Fibroblast of lung (primary cell): ENCODE results near the gene DHX32. TPM values are rescaled to one million over a fixed set of nuclear protein-coding genes. Genes with fewer than 3 reads are reported as not detected.

Experiments used
- DNase-seq, 2 donors: peaks; one replicate each; pipeline versions ENCODE4 v3.0.0 to v3.0.0-alpha.2; 2010; ENCODE audit warnings: low read depth in 2 of 2
- H2AFZ ChIP-seq: 2 replicates; pipeline ENCODE4 v1.5.1; 2012; ENCODE audit warnings: low read length, control low read depth, inconsistent platforms
- H3K27ac ChIP-seq: 2 replicates; pipeline ENCODE4 v1.5.1; 2011; ENCODE audit warnings: low read length, control low read depth; ENCODE audit not compliant: insufficient read depth
- H3K27me3 ChIP-seq: 2 replicates; pipeline ENCODE4 v1.5.1; 2011; ENCODE audit warnings: mild to moderate bottlenecking, low read length; ENCODE audit not compliant: control insufficient read depth, insufficient read depth
- H3K36me3 ChIP-seq: 2 replicates; pipeline ENCODE4 v1.5.1; 2011; ENCODE audit warnings: low read length; ENCODE audit not compliant: control insufficient read depth, insufficient read depth
- H3K4me1 ChIP-seq: 2 replicates; pipeline ENCODE4 v1.5.1; 2011; ENCODE audit warnings: low read length; ENCODE audit not compliant: control insufficient read depth, insufficient read depth; ENCODE audit errors: extremely low read depth
- H3K4me2 ChIP-seq: 2 replicates; pipeline ENCODE4 v1.5.1; 2011; ENCODE audit warnings: low read length, control low read depth; ENCODE audit not compliant: insufficient read depth; ENCODE audit errors: extremely low read depth
- H3K4me3 ChIP-seq, 4 experiments: fragments of 200-600 bp in 1 of 4; sonication (generic) in 1 of 4; replicated peaks in 1 of 4; 2 replicates each; pipeline ENCODE4 v1.5.1; 2011 to 2016; ENCODE audit warnings: low read length in 4 of 4, low read depth in 3 of 4, mild to moderate bottlenecking in 3 of 4, control low read depth in 2 of 4, inconsistent platforms in 1 of 4, mixed read lengths in 1 of 4; ENCODE audit not compliant: insufficient read depth in 1 of 4; ENCODE audit errors: control extremely low read depth in 1 of 4
- H3K79me2 ChIP-seq: 2 replicates; pipeline ENCODE4 v1.5.1; 2012; ENCODE audit warnings: mild to moderate bottlenecking, low read length, inconsistent platforms; ENCODE audit not compliant: control insufficient read depth, insufficient read depth
- H3K9ac ChIP-seq: 2 replicates; pipeline ENCODE4 v1.5.1; 2011; ENCODE audit warnings: mild to moderate bottlenecking, low read length, control low read depth; ENCODE audit not compliant: insufficient read depth
- H3K9me3 ChIP-seq: 2 replicates; pipeline ENCODE4 v1.5.1; 2012; ENCODE audit warnings: low read depth, low read length; ENCODE audit not compliant: control insufficient read depth, insufficient read depth
- H4K20me1 ChIP-seq: 2 replicates; pipeline ENCODE4 v1.5.1; 2011; ENCODE audit warnings: low read length; ENCODE audit not compliant: control insufficient read depth, insufficient read depth; ENCODE audit errors: extremely low read depth
- CTCF ChIP-seq, 2 donors: IDR thresholded peaks in 1 of 2; conservative IDR thresholded peaks in 1 of 2; 1 replicate in 1 of 2; 2 replicates in 1 of 2; pipeline ENCODE4 v1.5.1; 2011 to 2012; ENCODE audit warnings: low read length in 2 of 2, control low read depth in 1 of 2, inconsistent platforms in 1 of 2, low read depth in 1 of 2, mild to moderate bottlenecking in 1 of 2
- EZH2 ChIP-seq: IDR thresholded peaks from 2 replicates; pipeline ENCODE4 v1.5.1; 2012; ENCODE audit warnings: low read length, control low read depth, mild to moderate bottlenecking; ENCODE audit errors: missing control alignments
- polyA plus RNA-seq, 2 donors: library from polyadenylated mRNA; depleted of rRNA in 1 of 2; stranded (reverse) in 1 of 2; unstranded in 1 of 2; fragments of >200 nt; gene quantifications; 2 replicates each; pipeline ENCODE4 v1.2.1, GENCODE V29; 2011 to 2012; ENCODE audit warnings: missing spikeins in 1 of 2
- total RNA-seq: library from RNA; depleted of rRNA; stranded (reverse); fragments of >200 nt; gene quantifications from 2 replicates; pipeline ENCODE4 v1.2.1, GENCODE V29; 2014

Gene DHX32
- total and polyA plus RNA-seq, 2 donors (not counting 1 experiment from before 2014, with no cell fraction given) = 31.1 to 33.7 TPM

DNA sequence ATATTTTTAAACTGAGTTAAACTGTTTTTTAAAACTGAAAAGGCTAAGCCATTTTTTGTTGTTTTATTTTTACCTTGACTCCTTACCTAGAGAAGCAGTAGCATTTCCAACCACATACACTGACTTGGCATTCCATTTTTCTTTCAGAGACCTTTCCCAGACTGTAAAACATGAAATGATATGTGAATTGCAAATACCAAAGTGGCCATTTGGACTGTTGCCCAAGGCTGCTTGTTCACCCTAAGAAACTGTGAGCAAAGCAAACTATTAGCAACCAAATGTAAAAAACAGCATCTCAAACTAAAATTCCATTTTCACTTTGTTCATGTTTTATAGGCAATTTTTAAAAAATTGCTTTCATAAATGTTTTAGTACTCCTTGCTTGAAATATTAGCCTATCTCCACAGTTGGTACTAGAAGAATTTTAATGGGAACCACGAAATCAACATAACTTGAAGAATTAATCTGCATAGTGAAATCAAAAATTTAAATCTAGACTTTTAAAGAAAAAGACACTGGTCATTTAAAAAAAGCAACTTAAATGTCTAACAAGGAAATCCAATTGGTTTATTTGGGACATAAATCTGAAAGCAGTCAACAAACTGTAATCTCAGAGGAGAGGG lies 68.9 kb downstream of the DHX32 start:
- peaks cover 2% of the 10 kb centered on the region for H3K36me3 ChIP-seq

DNA sequence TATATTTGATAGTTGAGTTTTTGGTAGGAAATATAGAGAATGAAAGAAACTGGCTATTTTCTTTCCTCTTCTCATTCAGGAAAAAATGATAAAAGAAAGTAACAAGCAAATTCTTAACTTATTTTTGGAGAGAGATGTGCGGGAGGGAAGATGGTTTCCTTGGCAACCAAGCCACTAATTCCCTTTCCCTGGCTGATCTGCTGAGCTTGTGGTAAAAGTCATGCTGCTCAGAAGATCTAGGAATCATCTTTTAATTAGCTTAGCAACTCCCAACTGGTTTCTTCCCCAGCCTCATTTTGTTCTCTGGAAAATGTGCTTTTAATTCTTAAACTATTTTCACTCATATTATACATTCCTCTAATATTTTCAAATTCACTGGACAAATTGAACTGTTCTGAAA lies 69.8 kb downstream of the DHX32 start:
- Histone ChIP-seq H3K4me2 (no peak overlapping the region), H3K9ac (no peak overlapping the region), H3K4me3 (no peak overlapping the region), H2AFZ (no peak overlapping the region), H3K4me1 (no peaks in the 10 kb centered on the region), H3K9me3 (no peaks in the 10 kb centered on the region), H3K27ac (no peak overlapping the region), H4K20me1 (no peaks in the 10 kb centered on the region), H3K36me3 (peaks cover 2% of the 10 kb centered on the region), H3K27me3 (no peaks in the 10 kb centered on the region), H3K79me2 (no peaks in the 10 kb centered on the region)
- TF ChIP-seq EZH2 (no peak), CTCF (conservative IDR thresholded peaks at IDR 0.05 in 1 of 2, IDR thresholded peaks at IDR 0.05 in 1 of 2; ENCODE audit: low read depth in 1 of 2, low read length in 2 of 2) (no peak)
- DNase-seq = no peak

More for the DNA sequence above, 68.9 kb downstream of the DHX32 start:
- DNase-seq = peak; percentile 10 to 67
- Histone ChIP-seq H3K4me3 (no peak overlapping the region), H3K4me2 (no peak overlapping the region), H3K27me3 (no peaks in the 10 kb centered on the region), H3K9me3 (no peaks in the 10 kb centered on the region), H4K20me1 (no peaks in the 10 kb centered on the region), H3K9ac (no peak overlapping the region), H2AFZ (no peak overlapping the region), H3K79me2 (no peaks in the 10 kb centered on the region), H3K27ac (no peak overlapping the region), H3K4me1 (no peaks in the 10 kb centered on the region)
- TF ChIP-seq CTCF (conservative IDR thresholded peaks at IDR 0.05 in 1 of 2, IDR thresholded peaks at IDR 0.05 in 1 of 2; ENCODE audit: low read depth in 1 of 2, low read length in 2 of 2) = no peak
- TF ChIP-seq EZH2 = no peak

DNA sequence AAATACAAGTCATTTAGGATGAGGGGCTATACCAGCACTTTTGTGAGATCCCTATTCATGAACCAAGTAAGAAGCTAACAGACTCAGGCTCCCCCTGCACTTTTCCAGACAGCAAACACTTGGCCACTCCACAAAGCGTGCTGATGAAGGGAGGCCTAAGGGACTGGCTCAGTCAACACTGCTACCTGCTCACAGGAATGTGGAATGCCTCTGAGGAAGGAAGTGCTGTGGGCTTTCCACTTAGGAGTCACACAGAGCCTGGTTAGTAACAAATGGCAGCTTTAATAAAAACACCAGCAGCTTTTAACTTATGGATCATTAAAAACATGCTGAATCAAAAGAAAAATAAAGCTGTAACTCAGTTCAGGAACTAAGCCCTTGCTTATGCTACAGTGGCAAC lies 73.0 kb downstream of the DHX32 start:
- Histone ChIP-seq H3K9ac (no peak overlapping the region), H3K79me2 (no peaks in the 10 kb centered on the region), H4K20me1 (no peaks in the 10 kb centered on the region), H3K9me3 (no peaks in the 10 kb centered on the region), H3K27ac (no peak overlapping the region), H3K4me1 (no peaks in the 10 kb centered on the region), H3K27me3 (no peaks in the 10 kb centered on the region), H2AFZ (no peak overlapping the region), H3K4me2 (no peak overlapping the region), H3K36me3 (peaks cover 2% of the 10 kb centered on the region), H3K4me3 (no peak overlapping the region)
- TF ChIP-seq CTCF (conservative IDR thresholded peaks at IDR 0.05 in 1 of 2, IDR thresholded peaks at IDR 0.05 in 1 of 2; ENCODE audit: low read depth in 1 of 2, low read length in 2 of 2) (no peak), EZH2 (no peak)
- DNase-seq = no peak
